ENCODE measurements around the gene CACNA1C. TPM values are rescaled to one million over a fixed set of nuclear protein-coding genes. Genes with fewer than 3 reads are reported as not detected.
A peak's percentile ranks its signal among the peaks of the same experiment; 100 is the strongest.

CACNA1C gene
- total RNA-seq, 1 donor from 2014 or later, result 15.6 TPM

GRCh38 chr12:2523844-2524243 lies 471.1 kb downstream of the CACNA1C start:
- Histone ChIP-seq H3K36me3 (no peaks in the 10 kb centered on the region), H3K9me3 (no peaks in the 10 kb centered on the region), H3K4me3 (no peak overlapping the region), H3K27ac (no peak overlapping the region), H3K4me1 (no peaks in the 10 kb centered on the region), H3K27me3 (no peaks in the 10 kb centered on the region)
- intact Hi-C loops (cut with DNase I), result no loop called here
- no peak for ATAC-seq
- TF ChIP-seq, protein P1, sequence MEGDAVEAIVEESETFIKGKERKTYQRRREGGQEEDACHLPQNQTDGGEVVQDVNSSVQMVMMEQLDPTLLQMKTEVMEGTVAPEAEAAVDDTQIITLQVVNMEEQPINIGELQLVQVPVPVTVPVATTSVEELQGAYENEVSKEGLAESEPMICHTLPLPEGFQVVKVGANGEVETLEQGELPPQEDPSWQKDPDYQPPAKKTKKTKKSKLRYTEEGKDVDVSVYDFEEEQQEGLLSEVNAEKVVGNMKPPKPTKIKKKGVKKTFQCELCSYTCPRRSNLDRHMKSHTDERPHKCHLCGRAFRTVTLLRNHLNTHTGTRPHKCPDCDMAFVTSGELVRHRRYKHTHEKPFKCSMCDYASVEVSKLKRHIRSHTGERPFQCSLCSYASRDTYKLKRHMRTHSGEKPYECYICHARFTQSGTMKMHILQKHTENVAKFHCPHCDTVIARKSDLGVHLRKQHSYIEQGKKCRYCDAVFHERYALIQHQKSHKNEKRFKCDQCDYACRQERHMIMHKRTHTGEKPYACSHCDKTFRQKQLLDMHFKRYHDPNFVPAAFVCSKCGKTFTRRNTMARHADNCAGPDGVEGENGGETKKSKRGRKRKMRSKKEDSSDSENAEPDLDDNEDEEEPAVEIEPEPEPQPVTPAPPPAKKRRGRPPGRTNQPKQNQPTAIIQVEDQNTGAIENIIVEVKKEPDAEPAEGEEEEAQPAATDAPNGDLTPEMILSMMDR (IDR thresholded peaks at IDR 0.05), result no peak
- peak; percentile 3 for DNase-seq

- ATAC-seq, result no peak
- Histone ChIP-seq H3K36me3 (no peaks in the 10 kb centered on the region), H3K27ac (no peak overlapping the region), H3K9me3 (no peaks in the 10 kb centered on the region), H3K4me3 (no peak overlapping the region), H3K27me3 (no peaks in the 10 kb centered on the region), H3K4me1 (no peaks in the 10 kb centered on the region)
- intact Hi-C loops (cut with DNase I), result no loop called here
- TF ChIP-seq, protein P1 (IDR thresholded peaks at IDR 0.05), result no peak
- DNase-seq, result no peak
These were observed 473.6 kb downstream of the CACNA1C start for GRCh38 chr12:2526371-2526770.

DNA sequence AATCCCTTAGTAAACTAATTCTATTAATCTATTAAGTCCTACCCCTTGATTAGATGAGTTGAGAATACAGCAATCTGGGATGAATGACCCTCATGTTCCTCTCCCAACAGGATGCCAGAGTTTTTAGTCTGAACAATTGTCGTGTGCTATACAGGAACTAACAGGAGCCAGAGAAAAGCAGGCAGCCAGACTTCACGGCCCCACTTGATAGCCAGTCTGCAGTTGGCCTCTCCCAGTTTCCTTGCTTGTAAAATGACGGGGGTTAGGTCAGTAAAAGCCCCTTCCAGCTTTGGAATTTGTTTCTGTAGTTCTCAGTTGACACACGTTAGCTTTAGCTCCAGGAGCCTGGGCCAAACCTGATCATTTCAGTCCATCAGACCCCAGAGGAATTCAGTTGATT lies 475.2 kb downstream of the CACNA1C start:
- H3K27me3 ChIP-seq, result no peaks in the 10 kb centered on the region
- no peaks in the 10 kb centered on the region for H3K9me3 ChIP-seq
- no peak overlapping the region for H3K27ac ChIP-seq
- no peak overlapping the region for H3K4me3 ChIP-seq
- no peaks in the 10 kb centered on the region for H3K4me1 ChIP-seq
- no peak for DNase-seq
- intact Hi-C loops (cut with DNase I), result no loop called here
- no peaks in the 10 kb centered on the region for H3K36me3 ChIP-seq
- TF ChIP-seq, protein P1 (IDR thresholded peaks at IDR 0.05), result no peak
- no peak for ATAC-seq

- Histone ChIP-seq H3K36me3 (no peaks in the 10 kb centered on the region), H3K27me3 (no peaks in the 10 kb centered on the region), H3K4me3 (no peak overlapping the region), H3K4me1 (no peaks in the 10 kb centered on the region), H3K9me3 (no peaks in the 10 kb centered on the region), H3K27ac (no peak overlapping the region)
- no peak for DNase-seq
- intact Hi-C loops (cut with DNase I), result no loop called here
- TF ChIP-seq, protein P1 (IDR thresholded peaks at IDR 0.05), result no peak
- ATAC-seq, result no peak
These were observed 477.0 kb downstream of the CACNA1C start for GRCh38 chr12:2529807-2530206.

GRCh38 chr12:2531371-2531770 lies 478.6 kb downstream of the CACNA1C start:
- Histone ChIP-seq H3K4me3 (no peak overlapping the region), H3K9me3 (no peaks in the 10 kb centered on the region), H3K4me1 (no peaks in the 10 kb centered on the region), H3K27me3 (no peaks in the 10 kb centered on the region), H3K36me3 (no peaks in the 10 kb centered on the region), H3K27ac (no peak overlapping the region)
- DNase-seq (no peak), ATAC-seq (no peak)
- intact Hi-C loops (cut with DNase I), result no loop called here
- TF ChIP-seq, protein P1 (IDR thresholded peaks at IDR 0.05), result no peak

GRCh38 chr12:2533036-2533435 lies 480.2 kb downstream of the CACNA1C start:
- TF ChIP-seq, protein P1 (IDR thresholded peaks at IDR 0.05), result no peak
- intact Hi-C loops (cut with DNase I), result no loop called here

More at GRCh38 chr12:2533036-2533435, 480.2 kb downstream of the CACNA1C start:
- H3K36me3 ChIP-seq, result no peaks in the 10 kb centered on the region
- no peaks in the 10 kb centered on the region for H3K4me1 ChIP-seq
- DNase-seq, result no peak
- H3K27me3 ChIP-seq, result no peaks in the 10 kb centered on the region
- ATAC-seq, result no peak
- no peak overlapping the region for H3K27ac ChIP-seq
- no peaks in the 10 kb centered on the region for H3K9me3 ChIP-seq
- no peak overlapping the region for H3K4me3 ChIP-seq

Measured in upper lobe of right lung (tissue), 1 donor.